GM12865 (cell line): ENCODE data around the gene NFATC2.
A peak's percentile ranks its signal among the peaks of the same experiment; 100 is the strongest.
"Not testable (repeated sequence)": the region's sequence is repeated elsewhere in the genome, so short reads cannot be mapped to it uniquely, and the experiment has no call there.

ENCODE experiments used
- DNase-seq: peaks from one replicate; pipeline ENCODE4 v3.0.0; 2010; ENCODE audit warnings: low read depth
- H3K4me3 ChIP-seq: 2 replicates; pipeline ENCODE4 v1.5.1; 2011; ENCODE audit warnings: mild to moderate bottlenecking, low read depth, low read length, control low read depth
- TF ChIP-seq, protein P1 (sequence below): IDR thresholded peaks from 2 replicates; pipeline ENCODE4 v1.5.1; 2011; ENCODE audit warnings: low read length, control low read depth, low read depth, inconsistent platforms; ENCODE audit not compliant: insufficient read depth; ENCODE audit errors: missing control alignments

The NFATC2 gene

DNA sequence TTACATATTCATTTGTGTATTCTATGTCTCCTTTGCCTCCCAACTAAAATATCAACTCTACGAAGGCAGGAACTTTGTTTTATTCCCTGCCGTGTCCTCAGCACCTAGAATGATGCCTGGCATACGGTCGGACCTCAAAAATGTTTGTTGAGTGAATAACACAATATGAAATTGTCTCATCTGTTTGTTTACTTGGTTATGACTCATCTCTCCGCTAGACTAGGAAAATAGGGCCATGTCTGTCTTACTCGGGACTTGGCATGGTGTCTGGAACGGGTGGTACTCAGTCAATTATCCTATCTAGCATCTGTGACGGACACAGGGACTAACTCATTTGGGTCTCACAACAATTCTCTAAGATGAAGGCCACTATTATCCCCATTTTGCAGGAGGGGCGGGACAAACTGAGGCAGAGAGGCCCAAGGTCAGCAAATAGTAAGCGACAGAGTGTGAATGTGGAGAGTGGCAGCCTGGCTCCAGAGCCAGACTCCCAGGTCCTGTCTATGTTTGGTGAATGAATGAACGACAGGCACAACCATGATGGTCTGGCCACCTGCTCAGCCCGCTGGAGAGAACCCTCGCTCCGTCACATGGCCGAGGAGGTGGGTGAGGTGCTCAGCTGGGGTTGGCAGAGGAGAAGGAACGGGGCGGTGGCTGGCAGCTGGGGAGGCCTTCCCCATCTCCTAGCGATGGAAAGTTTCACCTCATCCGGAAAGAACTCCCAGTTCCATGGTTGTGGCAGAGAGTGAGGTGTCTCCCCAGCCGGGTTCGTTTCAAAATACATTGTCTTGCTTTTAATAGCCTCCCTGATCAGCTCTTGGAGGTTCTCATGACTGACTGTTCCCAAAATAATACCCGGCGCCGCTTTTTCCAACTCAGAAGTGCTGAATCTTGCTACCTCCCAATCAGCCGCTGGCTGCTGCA lies 27.6 kb upstream of the NFATC2 start:
- H3K4me3 ChIP-seq, result no peak overlapping the region
- DNase-seq, result no peak
- TF ChIP-seq, protein P1, sequence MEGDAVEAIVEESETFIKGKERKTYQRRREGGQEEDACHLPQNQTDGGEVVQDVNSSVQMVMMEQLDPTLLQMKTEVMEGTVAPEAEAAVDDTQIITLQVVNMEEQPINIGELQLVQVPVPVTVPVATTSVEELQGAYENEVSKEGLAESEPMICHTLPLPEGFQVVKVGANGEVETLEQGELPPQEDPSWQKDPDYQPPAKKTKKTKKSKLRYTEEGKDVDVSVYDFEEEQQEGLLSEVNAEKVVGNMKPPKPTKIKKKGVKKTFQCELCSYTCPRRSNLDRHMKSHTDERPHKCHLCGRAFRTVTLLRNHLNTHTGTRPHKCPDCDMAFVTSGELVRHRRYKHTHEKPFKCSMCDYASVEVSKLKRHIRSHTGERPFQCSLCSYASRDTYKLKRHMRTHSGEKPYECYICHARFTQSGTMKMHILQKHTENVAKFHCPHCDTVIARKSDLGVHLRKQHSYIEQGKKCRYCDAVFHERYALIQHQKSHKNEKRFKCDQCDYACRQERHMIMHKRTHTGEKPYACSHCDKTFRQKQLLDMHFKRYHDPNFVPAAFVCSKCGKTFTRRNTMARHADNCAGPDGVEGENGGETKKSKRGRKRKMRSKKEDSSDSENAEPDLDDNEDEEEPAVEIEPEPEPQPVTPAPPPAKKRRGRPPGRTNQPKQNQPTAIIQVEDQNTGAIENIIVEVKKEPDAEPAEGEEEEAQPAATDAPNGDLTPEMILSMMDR, result no peak

DNA sequence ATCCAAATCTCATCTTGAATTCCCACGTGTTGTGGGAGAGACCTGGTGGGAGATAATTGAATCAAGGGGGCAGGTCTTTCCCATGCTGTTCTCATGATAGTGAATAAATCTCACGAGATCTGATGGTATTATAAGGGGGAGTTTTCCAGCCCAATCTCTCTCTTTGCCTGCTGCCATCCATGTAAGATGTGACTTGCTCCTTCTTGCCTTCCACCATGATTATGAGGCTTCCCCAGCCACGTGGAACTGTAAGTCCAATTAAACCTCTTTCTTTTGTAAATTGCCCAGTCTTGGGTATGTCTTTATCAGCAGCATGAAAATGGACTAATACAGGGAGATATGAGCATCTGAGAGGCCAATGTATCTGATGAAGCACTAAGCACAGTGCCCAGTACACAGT lies 26.0 kb upstream of the NFATC2 start:
- not testable (repeated sequence) for H3K4me3 ChIP-seq, DNase-seq

DNA sequence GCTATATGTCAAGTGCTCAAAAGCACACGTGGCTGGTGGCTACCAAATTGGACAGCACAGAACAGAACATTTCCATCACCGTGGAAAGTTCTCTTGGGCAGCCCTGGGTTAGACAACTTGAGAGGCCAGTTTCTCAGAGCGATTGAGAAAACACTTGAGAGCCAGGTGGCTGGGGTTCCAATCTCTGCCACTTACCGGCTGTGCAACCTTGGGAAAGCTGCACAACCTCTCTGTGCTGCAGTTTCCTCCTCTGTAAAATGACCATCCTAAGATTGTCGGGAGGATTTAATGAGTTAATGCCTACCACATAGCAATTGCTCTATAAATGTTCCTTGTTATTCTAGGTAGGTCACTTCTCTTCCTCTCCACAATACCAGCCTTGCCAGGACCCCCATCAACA lies 25.1 kb upstream of the NFATC2 start:
- DNase-seq, result no peak
- no peak overlapping the region for H3K4me3 ChIP-seq
- TF ChIP-seq, protein P1, result no peak

DNA sequence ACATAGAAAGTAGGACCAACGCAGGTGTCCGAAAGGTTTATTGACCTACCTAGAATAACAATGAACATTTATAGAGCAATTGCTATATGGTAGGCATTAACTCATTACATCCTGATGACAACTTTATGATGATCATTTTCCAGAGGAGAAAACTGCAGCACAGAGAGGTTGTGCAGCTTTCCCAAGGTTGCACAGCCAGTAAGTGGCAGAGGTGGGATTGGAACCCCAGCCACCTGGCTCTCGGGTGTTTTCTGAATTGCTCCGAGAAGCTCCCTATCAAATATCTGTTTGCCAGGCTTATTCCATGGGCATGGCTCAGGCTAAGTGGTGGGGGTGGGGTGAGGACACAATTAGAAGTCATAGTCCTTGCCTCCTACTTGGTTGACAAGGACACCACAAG lies 24.1 kb upstream of the NFATC2 start:
- no peak for DNase-seq
- TF ChIP-seq, protein P1, result no peak
- no peak overlapping the region for H3K4me3 ChIP-seq

DNA sequence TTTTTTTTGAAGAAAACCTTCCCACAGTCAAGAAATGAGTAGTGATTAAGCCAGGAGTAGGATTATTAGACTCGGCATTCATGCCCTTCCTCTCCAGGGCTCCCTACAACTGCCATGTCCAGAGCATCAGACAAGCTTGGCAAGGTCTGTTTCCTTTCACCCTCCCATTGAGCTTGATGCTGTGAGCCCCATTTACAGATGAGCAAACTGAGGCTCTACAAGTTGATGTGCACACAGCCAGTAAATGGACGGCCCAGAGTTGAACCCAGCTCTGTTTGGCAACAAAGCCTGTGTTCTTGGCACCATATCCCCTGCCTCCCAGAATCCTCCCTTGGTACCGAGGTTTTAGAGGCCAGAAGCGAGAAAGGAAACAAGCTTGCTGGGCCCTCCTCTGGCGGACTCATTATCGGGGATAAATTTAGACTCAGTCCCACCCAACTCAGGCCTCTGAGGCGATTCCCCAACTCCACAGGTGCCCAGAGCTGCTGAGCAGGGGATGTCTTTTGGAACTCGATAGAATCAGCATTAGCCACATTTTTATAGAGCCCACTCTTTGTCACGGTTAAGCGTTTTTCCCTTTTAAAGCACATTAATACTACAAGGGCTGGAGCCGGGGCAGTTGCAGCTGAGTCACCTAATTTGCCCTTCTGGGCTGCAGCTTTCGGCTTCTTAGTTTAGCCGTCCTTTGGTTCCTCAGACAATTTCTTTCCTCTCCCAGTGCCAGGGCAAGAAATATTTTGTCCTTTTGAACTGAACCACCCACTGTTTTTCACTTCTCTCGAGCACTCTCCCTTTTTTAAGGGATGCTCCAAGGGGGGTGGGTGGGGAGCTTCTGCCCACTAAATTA lies 23.0 kb upstream of the NFATC2 start:
- DNase-seq, result no peak
- TF ChIP-seq, protein P1, result no peak
- H3K4me3 ChIP-seq, result no peak overlapping the region

DNA sequence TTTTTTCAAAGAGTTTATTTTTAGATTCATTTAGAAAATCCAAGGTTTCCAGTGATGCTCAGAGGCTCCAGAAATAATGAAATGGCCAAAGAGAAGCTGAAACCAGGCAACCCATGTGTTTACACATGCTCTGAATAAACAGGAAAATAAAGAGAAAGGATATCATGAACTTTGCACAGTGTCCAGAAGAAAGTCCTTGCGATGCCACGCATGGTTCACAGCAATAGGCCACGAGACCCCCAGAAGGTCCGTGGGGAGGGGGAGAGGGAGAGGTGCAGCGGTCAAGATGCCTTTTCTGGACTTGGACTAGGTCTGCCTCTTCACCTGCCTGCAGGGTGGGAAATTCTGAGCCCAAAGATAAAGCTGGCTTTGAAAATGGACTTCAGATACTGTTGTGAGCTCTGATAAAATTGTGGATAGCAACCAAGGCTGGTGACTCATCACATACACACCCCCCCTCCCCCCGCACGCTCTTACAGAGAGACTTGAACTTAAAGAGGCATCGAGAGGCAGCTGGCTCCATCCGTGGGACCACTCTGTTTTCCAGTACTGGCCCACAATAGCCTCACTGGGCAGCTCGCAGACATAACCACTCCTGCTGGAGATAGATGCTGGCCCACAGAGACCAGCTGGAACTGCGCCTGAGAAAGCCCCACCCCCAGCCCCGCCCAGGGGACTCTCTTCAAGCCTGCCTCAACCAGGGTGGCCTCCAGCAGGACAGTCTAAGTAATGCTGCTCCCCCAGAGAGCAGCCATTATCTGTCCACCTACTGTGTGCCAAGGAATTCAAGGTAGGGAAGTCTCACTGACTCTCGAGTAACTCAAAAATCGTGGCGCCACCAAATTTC lies 21.2 kb upstream of the NFATC2 start:
- peak; percentile 14 for DNase-seq
- TF ChIP-seq, protein P1, result no peak
- no peak overlapping the region for H3K4me3 ChIP-seq

DNA sequence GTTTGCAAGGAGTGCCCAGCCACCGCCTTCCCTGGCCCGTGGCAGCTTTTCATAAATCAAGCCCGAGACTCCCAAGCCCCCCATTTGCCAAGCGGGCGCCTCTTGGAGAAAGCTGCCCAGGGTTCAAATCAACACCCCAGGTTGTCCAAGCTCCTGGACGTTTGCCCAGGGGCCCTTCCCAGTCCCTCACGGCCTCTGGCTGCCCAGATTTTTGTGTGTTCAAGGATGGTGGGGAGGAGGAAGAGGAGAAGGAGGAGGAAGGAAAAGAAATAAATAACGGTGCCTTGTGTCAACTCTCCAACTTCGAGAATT lies 20.6 kb upstream of the NFATC2 start:
- no peak overlapping the region for H3K4me3 ChIP-seq
- DNase-seq, result no peak
- TF ChIP-seq, protein P1, result no peak
